ENCODE data around the gene CFAP44. TPM values are rescaled to one million over a fixed set of nuclear protein-coding genes. Genes with fewer than 3 reads are reported as not detected.
A peak's percentile ranks its signal among the peaks of the same experiment; 100 is the strongest.
"Not testable (repeated sequence)": the region's sequence is repeated elsewhere in the genome, so short reads cannot be mapped to it uniquely, and the experiment has no call there.

Gene CFAP44
- total RNA-seq, result 1 to 10 TPM; 3.2 to 8.6 (median 3.8) TPM

GRCh38 chr3:113441051-113441770 lies at the start of gene CFAP44:
Gene CFAP44, minus strand, starts transcription at chr3:113441493. Its CDS starts 7,829 bp downstream, at chr3:113433664.
- H3K4me1 ChIP-seq, result peaks cover 0 to 6% (median 0%) of the 10 kb centered on the region in 3 donors
- TF ChIP-seq POLR2AphosphoS5 (IDR thresholded peaks at IDR 0.05) (peak; percentile 4), CTCF (IDR thresholded peaks at IDR 0.05) (no peak)
- 2 to 40% methylated on average over 10 to 14 of the region's 44 CpGs for WGBS, 2 donors (ENCODE audit: low coverage in 1 of 2)
- H3K4me3 ChIP-seq, result peak within 1 kb of the TSS; percentile 40 to 50
- H3K36me3 ChIP-seq, result peaks cover 0 to 22% of the 10 kb centered on the region in 2 donors
- peak; percentile 90 for ATAC-seq
- H3K9me3 ChIP-seq, result no peaks in the 10 kb centered on the region
- H3K27me3 ChIP-seq, result no peaks in the 10 kb centered on the region
- H3K27ac ChIP-seq, result peak within 1 kb of the TSS in 2 of 4 donors; percentile 15 to 44

GRCh38 chr3:113485161-113485609 lies 43.9 kb upstream of the CFAP44 start:
- H3K27me3 ChIP-seq, result no peaks in the 10 kb centered on the region
- no peak for ATAC-seq
- 83% methylated on average over 1 of the region's 8 CpGs; no CpG with 5 or more reads in 1 of the 2 donors for WGBS, 2 donors (ENCODE audit: low coverage in 1 of 2)
- H3K36me3 ChIP-seq, result peaks cover 2 to 41% of the 10 kb centered on the region in 2 donors
- no peak overlapping the region for H3K4me3 ChIP-seq
- no peaks in the 10 kb centered on the region for H3K9me3 ChIP-seq
- TF ChIP-seq POLR2AphosphoS5 (IDR thresholded peaks at IDR 0.05) (no peak), POLR2A (IDR thresholded peaks at IDR 0.05) (no peak), EP300 (IDR thresholded peaks at IDR 0.05) (no peak), CTCF (IDR thresholded peaks at IDR 0.05) (no peak)
- H3K4me1 ChIP-seq, result no peaks in the 10 kb centered on the region
- no peak overlapping the region for H3K27ac ChIP-seq

- peaks cover 0 to 63% of the 10 kb centered on the region in 2 donors for H3K36me3 ChIP-seq
- no peak for ATAC-seq
These were observed 27.2 kb upstream of the CFAP44 start for GRCh38 chr3:113468539-113468938.

GRCh38 chr3:113461488-113461887 lies 20.2 kb upstream of the CFAP44 start:
- Histone ChIP-seq H3K27me3 (no peaks in the 10 kb centered on the region), H3K36me3 (peaks cover 0 to 76% of the 10 kb centered on the region in 2 donors), H3K9me3 (no peaks in the 10 kb centered on the region), H3K4me3 (no peak overlapping the region), H3K4me1 (no peaks in the 10 kb centered on the region), H3K27ac (no peak overlapping the region)
- ATAC-seq, result no peak
- TF ChIP-seq EP300 (IDR thresholded peaks at IDR 0.05) (no peak), CTCF (IDR thresholded peaks at IDR 0.05) (no peak), POLR2AphosphoS5 (IDR thresholded peaks at IDR 0.05) (no peak), POLR2A (IDR thresholded peaks at IDR 0.05) (no peak)

More at GRCh38 chr3:113468539-113468938, 27.2 kb upstream of the CFAP44 start:
- TF ChIP-seq EP300 (IDR thresholded peaks at IDR 0.05), result no peak
- TF ChIP-seq POLR2A (IDR thresholded peaks at IDR 0.05), result no peak
- TF ChIP-seq POLR2AphosphoS5 (IDR thresholded peaks at IDR 0.05), result no peak
- TF ChIP-seq CTCF (IDR thresholded peaks at IDR 0.05), result no peak
- Histone ChIP-seq H3K4me3 (no peak overlapping the region), H3K27ac (no peak overlapping the region), H3K4me1 (no peaks in the 10 kb centered on the region), H3K27me3 (no peaks in the 10 kb centered on the region), H3K9me3 (no peaks in the 10 kb centered on the region)
- 64 to 84% methylated on average over 2 of the region's 2 CpGs for WGBS, 2 donors (ENCODE audit: low coverage in 1 of 2)

- H3K4me1 ChIP-seq, result not testable (repeated sequence)
- peaks cover 0 to 61% of the 10 kb centered on the region in 2 donors for H3K36me3 ChIP-seq
- WGBS, 2 donors (ENCODE audit: low coverage in 1 of 2), result no CpG with 5 or more reads among the region's 27 CpGs
These were observed 17.3 kb upstream of the CFAP44 start for GRCh38 chr3:113458554-113458953.

More at GRCh38 chr3:113458554-113458953, 17.3 kb upstream of the CFAP44 start:
- H3K4me3 ChIP-seq, H3K9me3 ChIP-seq, ATAC-seq, H3K27me3 ChIP-seq, H3K27ac ChIP-seq: not testable (repeated sequence)
